HG03342 (cell line): ENCODE measurements around the gene SHC2.
"Not testable (repeated sequence)": the region's sequence is repeated elsewhere in the genome, so short reads cannot be mapped to it uniquely, and the experiment has no call there.

Experiments
- ATAC-seq: cut with Tn5 transposase; IDR thresholded peaks from one replicate; pipeline ENCODE4 v1.9.1; 2021; ENCODE audit warnings: mild to moderate bottlenecking, moderate library complexity; ENCODE audit not compliant: unreplicated experiment

Gene SHC2

GRCh38 chr19:391726-392374 lies 69.0 kb downstream of the SHC2 start:
- no peak for ATAC-seq

GRCh38 chr19:391207-391557 lies 69.7 kb downstream of the SHC2 start:
- no peak for ATAC-seq

DNA sequence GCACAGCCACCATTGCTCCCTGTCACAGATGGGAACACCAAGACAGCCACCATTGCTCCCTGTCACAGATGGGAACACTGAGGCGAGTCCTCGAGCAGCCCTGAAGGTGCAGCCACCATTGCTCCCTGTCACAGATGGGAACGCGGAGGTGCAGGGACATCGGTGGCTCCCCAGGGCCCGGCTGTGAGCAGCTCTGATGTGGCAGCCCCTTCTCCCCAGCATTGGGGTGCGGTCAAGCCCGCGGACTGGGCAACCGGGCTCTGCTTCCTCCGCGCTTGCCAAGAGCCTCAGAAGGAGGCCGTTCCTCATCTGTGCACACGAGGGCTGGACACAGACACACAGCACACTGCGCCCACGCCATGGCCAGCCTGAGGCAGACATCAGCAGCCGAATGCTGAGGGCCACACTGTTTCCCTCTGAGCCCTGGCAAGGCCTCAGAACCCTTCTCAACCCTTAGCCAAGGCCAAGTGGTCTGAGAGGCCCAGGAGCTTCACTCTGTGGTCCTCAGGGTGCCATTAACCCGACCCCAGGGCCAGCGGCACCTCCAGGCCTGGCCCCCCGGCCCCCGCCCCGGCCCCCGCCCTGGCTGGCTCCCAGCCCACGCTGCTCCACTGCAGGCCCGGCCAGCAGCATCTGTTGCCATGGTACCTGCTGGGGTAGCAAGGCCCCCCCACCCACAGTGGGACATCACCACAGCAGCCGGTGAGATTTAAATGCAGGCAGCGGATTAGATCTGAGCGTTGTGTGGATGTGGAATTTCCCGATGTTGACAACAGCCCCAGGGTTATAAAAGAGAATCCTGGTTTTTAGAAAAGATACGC lies 70.2 kb downstream of the SHC2 start:
- ATAC-seq: no peak

DNA sequence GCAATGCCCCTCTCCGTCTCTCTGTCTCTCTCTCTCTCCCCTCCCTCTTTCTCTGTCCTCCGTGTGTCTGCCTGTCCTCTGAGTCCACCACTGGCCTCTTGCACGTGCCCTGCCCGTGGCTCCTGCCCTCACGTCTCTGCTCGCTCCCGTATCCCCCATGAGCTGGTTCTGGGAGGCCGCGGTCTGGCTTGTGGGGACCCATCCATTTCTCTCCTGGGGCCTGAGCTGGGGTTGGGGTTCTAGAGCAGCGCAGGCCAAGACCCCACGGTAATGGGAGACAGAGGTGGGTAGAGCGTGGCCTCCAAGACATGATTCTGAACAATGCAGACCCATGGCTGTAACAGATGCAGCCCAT lies 70.9 kb downstream of the SHC2 start:
- no peak for ATAC-seq

DNA sequence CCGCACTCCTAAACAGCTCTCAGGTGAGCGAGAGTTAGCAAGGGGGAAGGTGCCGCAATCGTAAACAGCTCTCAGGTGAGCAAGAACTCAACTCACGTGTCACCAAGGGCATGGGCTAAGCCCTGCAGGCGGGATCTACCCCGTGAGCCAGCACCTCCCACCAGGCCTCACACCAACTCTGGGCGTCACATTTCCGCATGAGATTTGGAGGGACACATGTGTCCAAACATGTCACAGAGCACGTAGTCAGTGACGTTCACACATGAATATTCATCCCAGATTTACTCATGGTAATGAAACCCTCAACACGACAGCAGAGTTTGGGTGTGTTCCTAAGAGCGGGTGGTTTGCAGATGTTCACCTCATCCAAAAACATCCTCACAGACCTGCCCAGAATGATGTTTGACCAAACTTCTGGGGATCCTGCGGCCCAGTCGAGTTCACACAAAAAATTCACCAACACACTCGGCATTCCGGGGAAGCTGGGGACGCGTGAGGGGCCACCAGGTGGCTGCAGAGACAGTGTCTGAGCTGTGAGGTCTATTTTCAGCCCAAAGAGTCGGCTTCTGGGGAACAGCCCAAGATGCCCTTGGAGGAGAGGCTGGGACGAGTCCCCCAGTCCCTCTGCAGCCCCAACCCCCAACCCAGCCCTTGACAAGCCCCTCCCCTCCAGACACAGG lies 71.4 kb downstream of the SHC2 start:
- no peak for ATAC-seq

DNA sequence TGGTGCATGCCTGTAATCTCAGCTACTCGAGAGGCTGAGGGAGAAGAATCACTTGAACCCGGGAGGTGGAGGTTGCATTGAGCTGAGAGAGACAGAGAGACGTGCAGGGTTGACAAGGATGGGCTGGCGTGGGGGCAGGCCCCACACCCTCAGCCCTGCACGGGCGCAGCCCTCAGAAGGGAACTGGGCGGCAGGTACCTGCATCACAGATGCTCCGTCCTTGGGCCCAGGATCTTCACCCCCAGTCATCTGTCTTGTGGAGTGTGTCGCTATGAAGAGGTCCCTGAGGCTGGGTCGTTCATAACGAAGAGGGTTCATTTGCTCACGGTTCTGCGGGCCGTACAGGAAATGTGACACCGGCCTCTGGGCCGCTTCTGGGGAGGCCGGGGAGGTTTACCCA lies 72.1 kb downstream of the SHC2 start:
- no peak for ATAC-seq

DNA sequence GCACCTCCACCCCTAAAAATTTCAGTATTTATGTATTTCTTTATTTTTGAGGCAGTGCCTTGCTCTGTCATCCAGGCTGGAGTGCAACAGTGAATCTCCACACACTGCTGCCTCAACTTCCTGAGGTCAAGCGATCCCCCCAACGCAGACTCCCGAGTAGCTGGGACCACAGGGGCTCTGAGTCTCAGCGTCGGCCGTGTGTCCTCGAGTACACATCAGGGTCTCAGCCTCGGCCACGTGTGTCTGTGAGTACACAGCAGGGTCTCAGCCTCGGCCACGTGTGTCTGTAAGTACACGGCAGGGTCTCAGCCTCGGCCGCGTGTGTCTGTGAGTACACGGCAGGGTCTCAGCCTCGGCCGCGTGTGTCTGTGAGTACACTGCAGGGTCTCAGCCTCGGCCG lies 73.1 kb downstream of the SHC2 start:
- ATAC-seq: no peak

DNA sequence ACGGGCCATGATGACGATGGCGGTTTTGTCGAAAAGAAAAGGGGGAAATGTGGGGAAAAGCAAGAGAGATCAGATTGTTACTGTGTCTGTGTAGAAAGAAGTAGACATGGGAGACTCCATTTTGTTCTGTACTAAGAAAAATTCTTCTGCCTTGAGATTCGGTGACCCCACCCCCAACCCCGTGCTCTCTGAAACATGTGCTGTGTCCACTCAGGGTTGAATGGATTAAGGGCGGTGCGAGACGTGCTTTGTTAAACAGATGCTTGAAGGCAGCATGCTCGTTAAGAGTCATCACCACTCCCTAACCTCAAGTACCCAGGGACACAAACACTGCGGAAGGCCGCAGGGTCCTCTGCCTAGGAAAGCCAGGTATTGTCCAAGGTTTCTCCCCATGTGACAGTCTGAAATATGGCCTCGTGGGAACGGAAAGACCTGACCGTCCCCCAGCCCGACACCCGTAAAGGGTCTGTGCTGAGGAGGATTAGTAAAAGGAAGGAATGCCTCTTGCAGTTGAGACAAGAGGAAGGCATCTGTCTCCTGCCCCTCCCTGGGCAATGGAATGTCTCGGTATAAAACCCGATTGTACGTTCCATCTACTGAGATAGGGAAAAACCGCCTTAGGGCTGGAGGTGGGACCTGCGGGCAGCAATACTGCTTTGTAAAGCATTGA lies 74.1 kb downstream of the SHC2 start:
- ATAC-seq: not testable (repeated sequence)

DNA sequence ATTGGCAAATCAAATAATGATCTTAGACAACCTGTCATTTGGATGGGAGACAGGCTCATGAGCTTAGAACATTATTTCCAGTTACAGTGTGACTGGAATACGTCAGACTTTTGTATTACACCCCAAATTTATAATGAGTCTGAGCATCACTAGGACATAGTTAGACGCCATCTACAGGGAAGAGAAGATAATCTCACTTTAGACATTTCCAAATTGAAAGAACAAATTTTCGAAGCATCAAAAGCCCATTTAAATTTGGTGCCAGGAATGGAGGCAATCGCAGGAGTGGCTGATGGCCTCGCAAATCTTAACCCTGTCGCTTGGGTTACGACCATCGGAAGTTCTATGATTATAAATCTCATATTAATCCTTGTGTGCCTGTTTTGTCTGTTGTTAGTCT lies 74.6 kb downstream of the SHC2 start:
- ATAC-seq: not testable (repeated sequence)

DNA sequence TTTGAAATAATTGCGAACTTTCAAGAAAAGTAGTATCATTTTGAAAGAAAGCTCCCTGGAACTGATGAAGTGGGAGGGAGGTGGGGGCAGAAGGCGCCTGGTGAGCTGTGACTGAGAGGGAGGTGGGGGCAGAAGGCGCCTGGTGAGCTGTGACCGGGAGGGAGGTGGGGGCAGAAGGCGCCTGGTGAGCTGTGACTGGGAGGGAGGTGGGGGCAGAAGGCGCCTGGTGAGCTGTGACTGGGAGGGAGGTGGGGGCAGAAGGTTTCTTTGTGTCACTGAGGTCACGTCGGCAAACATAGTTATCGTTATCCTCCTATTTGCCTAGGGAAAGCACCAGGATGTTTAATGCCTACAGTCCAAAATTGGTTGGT lies 76.0 kb downstream of the SHC2 start:
- ATAC-seq: no peak

GRCh38 chr19:383922-384798 lies 76.7 kb downstream of the SHC2 start:
- no peak for ATAC-seq

DNA sequence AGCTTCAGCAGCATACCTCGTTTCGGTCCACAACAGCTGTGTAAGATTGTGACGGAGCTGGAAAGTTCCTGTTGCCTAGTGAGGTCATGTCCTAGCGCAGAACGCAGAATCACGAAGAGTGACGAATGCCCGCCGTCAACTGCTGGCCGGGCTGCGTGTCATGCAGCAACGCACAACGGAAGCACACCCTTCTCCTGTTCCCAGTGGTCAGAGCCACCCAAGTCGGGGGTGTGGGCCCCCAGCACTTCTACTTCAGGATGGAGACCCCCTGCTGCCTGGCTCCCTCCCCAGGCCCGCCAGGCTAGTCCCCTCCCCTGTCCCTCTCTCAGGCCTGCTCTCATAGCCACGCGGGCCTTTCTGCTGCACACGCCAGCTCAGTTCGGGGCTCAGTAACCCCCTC lies 77.8 kb downstream of the SHC2 start:
- no peak for ATAC-seq

DNA sequence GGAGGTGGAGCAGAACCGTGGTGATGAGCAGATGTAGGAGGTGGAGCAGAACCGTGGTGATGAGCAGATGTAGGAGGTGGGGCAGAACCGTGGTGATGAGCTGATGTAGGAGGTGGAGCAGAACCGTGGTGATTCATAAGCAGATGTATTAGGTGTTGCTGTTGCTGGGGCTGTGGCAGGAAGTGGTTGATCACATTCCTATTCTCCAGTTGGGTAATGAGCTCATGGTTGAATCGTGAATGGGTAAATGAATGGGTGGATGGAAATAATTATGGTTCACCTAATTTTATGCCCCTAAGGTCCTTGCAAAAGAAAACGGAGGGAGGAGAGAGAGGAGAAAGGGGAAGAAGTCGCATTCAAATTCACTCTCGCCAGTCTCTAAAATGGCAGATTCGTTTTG lies 78.3 kb downstream of the SHC2 start:
- not testable (repeated sequence) for ATAC-seq

- not testable (repeated sequence) for ATAC-seq
Measured at GRCh38 chr19:381901-382300, 78.9 kb downstream of the SHC2 start.

DNA sequence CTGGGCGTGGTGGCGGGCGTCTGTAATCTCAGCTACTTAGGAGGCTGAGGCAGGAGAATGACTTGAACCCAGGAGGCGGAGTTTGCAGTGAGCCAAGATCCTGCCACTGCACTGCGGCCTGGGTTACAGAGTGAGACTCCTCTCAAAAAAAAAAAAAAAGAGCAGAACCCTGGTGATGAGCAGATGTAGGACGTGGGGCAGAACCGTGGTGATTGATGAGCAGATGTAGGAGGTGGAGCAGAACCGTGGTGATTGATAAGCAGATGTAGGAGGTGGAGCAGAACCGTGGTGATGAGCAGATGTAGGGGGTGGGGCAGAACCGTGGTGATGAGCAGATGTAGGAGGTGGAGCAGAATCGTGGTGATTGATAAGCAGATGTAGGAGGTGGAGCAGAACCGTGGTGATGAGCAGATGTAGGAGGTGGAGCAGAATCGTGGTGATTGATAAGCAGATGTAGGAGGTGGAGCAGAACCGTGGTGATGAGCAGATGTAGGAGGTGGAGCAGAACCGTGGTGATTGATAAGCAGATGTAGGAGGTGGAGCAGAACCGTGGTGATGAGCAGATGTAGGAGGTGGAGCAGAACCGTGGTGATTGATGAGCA lies 80.1 kb downstream of the SHC2 start:
- ATAC-seq: not testable (repeated sequence)

DNA sequence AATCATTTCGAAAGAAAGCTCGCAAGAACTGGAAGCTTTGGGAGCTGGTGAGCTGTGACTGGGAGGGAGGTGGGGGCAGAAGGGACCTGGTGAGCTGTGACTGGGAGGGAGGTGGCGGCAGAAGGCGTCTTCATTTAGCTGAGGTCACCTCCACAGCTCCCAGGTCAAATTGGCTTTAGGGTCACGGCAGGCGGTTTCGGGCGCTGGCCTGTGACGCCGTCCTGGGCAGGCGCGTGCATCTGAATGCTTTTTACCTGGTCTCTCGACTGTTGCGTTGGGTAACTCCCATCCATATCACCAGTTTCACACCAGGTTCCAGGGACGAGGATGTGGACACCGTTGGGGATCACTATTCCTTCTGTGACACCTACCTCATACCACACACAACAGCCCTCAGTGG lies 81.0 kb downstream of the SHC2 start:
- no peak for ATAC-seq

DNA sequence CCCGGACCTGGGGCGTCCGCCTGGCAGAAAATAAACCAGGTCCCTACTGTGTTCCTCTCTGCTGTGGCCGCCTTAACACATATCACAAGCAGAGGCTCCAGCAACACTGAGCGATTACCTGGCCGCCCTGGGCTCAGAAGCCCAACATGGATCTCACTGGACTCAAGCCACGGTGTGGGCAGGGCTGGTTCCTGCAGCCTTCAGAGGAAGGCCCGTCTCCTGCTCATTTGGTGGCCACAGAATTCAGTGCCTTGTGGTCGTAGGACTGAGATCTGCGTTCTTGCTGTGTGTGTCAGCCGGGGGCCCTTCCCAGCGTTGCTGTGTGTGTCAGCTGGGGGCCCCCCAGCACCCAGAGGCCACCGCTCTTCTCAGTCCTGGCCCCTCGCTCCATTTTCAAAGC lies 82.1 kb downstream of the SHC2 start:
- ATAC-seq: no peak

DNA sequence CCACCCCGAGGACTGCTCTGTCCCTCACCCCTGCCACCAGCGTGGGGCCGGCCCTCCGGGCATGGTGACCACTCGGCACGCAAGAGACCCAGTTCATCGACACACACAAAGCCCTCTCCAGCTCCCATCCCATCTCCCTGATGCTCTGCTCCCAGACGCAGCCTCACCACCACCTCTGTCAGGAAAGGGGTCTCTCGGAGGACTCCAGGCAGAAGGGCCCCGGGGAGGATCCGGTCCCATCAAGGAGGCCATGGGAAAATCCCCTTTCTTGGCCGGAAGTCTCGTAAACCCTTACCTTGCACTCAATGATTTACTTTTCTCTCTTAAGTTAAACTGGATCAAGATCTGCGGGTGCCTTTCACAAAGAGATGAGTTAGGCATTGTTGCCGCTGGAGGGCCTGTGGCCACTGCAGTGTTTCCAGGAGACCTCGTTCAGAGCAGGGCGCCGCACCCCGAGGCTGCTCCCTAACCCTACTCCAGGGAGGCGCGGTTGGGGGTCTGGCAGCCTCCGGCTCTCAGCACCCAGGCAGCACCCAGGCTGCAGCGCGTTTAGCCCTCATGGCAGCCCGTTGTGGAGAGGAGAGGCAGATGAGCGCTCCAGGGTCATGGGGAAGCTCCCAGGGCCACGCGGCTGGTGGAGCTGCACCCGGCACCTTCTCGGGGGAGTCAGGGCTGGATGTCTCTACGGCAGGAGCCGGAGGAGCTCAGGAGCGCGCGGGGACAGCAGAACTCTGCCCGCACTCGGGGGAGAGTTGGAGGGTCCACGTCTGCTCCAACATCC lies 82.8 kb downstream of the SHC2 start:
- no peak for ATAC-seq

- ATAC-seq: no peak
Measured at GRCh38 chr19:376111-376470, 84.7 kb downstream of the SHC2 start.
